LNCaP clone FGC (cell line): Measurements from ENCODE around the gene AFF1.
"Not testable (repeated sequence)": the region's sequence is repeated elsewhere in the genome, so short reads cannot be mapped to it uniquely, and the experiment has no call there.

Experiments
- DNase-seq: peaks from one replicate; pipeline ENCODE4 v3.0.0-alpha.2; 2011; ENCODE audit warnings: low read depth
- H3K4me3 ChIP-seq: 2 replicates; pipeline ENCODE4 v1.5.1; 2011; ENCODE audit warnings: mild to moderate bottlenecking, low read depth, low read length, control low read depth
- TF ChIP-seq, protein P1 (sequence below): IDR thresholded peaks from 2 replicates; pipeline ENCODE4 v1.5.1; 2012; ENCODE audit warnings: mild to moderate bottlenecking; ENCODE audit not compliant: control insufficient read depth, insufficient read depth; ENCODE audit errors: extremely low read depth

Gene AFF1

DNA sequence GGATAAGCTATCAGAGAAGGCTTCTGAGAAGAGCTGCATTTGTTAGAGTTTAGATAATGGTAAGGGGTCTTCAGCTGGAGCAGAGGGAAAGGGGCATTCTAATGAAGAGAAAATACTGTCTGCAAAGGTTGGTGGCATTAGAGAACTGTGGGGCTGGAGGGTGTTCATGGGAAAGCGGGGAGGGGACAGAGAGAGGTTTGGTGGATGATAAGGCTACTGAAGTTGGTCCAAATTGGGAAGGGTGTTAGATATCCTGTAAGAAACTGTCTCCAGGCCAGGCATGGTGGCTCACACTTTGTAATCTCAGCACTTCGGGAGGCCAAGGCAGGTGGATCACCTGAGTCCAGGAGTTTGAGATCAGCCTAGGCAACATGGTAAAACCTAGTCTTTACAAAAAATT, 59.9 kb downstream of the AFF1 start:
- no peak for DNase-seq
- no peak overlapping the region for H3K4me3 ChIP-seq
- TF ChIP-seq, protein P1, sequence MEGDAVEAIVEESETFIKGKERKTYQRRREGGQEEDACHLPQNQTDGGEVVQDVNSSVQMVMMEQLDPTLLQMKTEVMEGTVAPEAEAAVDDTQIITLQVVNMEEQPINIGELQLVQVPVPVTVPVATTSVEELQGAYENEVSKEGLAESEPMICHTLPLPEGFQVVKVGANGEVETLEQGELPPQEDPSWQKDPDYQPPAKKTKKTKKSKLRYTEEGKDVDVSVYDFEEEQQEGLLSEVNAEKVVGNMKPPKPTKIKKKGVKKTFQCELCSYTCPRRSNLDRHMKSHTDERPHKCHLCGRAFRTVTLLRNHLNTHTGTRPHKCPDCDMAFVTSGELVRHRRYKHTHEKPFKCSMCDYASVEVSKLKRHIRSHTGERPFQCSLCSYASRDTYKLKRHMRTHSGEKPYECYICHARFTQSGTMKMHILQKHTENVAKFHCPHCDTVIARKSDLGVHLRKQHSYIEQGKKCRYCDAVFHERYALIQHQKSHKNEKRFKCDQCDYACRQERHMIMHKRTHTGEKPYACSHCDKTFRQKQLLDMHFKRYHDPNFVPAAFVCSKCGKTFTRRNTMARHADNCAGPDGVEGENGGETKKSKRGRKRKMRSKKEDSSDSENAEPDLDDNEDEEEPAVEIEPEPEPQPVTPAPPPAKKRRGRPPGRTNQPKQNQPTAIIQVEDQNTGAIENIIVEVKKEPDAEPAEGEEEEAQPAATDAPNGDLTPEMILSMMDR, result no peak

DNA sequence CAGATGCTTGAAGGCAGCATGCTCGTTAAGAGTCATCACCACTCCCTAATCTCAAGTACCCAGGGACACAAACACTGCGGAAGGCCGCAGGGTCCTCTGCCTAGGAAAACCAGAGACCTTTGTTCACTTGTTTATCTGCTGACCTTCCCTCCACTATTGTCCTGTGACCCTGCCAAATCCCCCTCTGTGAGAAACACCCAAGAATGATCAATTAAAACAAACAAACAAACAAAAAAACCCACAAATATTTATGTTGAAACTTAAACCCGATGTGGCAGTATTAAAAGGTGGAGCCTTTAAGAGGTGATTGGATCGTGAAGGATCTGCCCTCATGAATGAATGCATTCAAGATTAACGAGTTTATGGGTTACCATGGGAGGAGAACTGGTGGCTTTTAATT, 61.7 kb downstream of the AFF1 start:
- not testable (repeated sequence) for H3K4me3 ChIP-seq

DNA sequence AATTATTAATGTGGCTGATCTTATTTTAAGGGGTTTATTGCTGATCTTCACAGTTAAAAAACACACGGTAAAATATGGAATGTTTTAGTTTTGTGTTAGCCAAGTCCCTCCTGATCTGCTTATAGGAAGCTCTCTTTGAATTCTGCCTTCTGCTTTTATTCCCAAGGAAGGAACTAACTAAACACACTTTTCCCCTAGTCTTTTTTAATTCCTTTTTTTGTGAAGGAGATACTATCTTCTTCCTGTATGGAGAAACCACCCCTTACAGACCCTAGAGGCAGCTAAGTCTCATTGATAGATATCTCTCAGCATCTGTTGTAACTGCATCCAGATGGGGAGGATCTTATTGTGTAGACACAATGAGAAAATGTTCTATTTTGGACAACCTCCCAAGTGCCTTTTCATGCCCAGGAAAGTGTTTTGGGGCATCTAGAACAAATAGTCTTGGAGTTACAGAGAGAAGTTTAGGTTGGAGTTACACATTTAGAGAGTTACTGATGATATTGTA, 64.4 kb downstream of the AFF1 start:
- no peak overlapping the region for H3K4me3 ChIP-seq
- TF ChIP-seq, protein P1, result no peak
- DNase-seq, result no peak

More for the DNA sequence above, 61.7 kb downstream of the AFF1 start:
- not testable (repeated sequence) for DNase-seq

DNA sequence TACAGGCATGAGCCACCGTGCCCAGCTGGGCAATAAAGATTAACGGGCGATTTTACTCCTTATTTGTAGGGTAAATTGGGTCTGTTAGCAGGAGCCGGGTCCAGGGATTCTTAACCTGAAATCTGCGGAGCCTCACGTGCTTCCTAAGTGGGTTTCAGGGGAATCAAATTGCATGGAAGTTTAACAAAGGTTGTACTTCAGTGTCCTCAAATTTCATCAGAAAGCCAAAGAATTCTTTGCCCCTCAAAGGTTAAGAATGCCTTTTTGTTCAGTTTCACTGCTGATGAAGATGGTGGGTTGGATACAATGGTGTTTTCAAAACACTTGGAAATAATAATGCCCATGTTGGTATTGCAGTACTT, 67.9 kb downstream of the AFF1 start:
- no peak overlapping the region for H3K4me3 ChIP-seq
- no peak for DNase-seq
- TF ChIP-seq, protein P1, result no peak

DNA sequence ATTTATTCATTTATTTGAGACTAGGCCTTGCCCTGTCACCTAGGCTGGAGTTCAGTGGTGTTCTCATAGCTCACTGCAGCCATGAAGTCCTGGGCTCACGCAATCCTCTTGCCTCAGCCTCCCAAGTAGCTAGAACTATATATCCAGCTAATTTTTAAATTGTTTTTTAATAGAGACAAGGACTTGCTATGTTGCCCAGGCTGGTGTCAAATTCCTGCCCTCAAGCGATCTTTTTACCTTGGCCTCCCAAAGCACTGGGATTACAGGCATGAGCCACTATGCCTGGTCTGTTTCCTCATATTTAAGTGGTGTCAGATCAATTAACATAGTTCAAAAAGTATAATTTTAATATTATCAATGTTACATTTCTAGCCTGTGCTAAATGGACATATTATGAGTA, 68.5 kb downstream of the AFF1 start:
- H3K4me3 ChIP-seq, result no peak overlapping the region
- TF ChIP-seq, protein P1, result no peak
- no peak for DNase-seq

DNA sequence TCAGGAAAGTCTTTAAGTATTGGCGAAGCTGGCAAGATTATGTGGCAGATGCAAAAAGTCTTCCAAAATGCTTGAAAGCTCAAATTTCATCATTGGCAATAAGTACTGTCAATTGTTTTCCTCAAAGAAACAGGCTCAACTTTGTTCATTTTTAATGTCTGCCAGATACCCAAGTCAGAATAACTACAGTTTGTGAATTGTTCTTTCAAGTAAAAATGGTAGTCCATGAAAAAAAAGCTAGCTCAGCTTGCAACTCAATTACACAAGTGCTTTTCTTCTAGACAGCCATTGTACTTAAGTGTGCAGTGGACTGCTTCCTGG, 70.5 kb downstream of the AFF1 start:
- TF ChIP-seq, protein P1, result no peak

DNA sequence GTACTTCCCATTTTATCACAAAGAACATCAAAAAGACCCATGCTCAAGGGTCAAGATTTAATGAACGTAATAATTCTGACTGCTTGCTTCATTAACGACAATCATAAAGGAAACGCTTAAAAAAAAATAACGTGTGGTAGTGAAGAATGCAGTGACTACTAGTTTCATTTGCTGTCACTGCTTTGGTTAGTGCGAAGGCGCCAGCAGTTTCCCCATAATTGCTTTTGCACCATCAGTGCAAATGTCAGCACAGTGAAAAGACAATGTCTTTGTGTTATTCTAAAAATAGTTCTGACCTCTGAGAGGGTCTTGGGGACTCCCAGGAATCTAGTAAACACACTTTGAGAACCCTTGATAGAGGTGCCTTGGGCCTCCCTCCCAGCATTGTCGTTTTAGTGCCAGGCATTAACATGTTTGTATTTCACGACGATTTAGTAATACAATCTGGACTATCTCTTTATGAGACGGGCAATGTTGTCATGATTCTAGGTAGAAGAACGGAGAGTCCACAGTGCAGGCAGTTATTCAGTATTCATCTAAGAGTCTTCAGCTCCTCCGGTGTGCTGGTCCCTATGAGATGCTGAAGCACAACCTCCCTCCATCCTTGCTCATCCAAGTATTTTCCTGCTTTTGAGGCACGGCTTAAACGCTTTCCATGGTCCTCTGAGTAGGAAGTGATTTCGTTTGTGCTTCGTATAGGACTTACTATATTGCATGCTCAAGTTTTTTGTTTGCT, 71.0 kb downstream of the AFF1 start:
- TF ChIP-seq, protein P1, result no peak
- H3K4me3 ChIP-seq, result peak overlapping the region; percentile 91
- no peak for DNase-seq

More for the DNA sequence above, 70.5 kb downstream of the AFF1 start:
- DNase-seq, result no peak
- no peak overlapping the region for H3K4me3 ChIP-seq
